ENCODE data around the gene CMTM1.

GRCh38 chr16:66616169-66616568 lies 49.9 kb downstream of the CMTM1 start:
- TF ChIP-seq CTCF (IDR thresholded peaks at IDR 0.05) (no peak), POLR2AphosphoS5 (IDR thresholded peaks at IDR 0.05; ENCODE audit: low read depth, low read length) (no peak), REST (IDR thresholded peaks at IDR 0.05; ENCODE audit: insufficient read depth in 1 of 2, low read depth in 2 of 2, low read length in 1 of 2) (no peak), SIN3A (IDR thresholded peaks at IDR 0.05; ENCODE audit: borderline replicate concordance, insufficient read depth, low read depth, low read length) (no peak), TCF7L2 (IDR thresholded peaks at IDR 0.05; ENCODE audit: low read depth, low read length) (no peak)

Data from Panc1 (cell line).